Keratinocyte (primary cell): ENCODE results near the gene UCN2. TPM values are rescaled to one million over a fixed set of nuclear protein-coding genes. Genes with fewer than 3 reads are reported as not detected.

Experiments used
- DNase-seq: peaks from one replicate; pipeline ENCODE4 v3.0.0-alpha.2; 2011; ENCODE audit warnings: low read depth, missing footprints, low spot score
- FAIRE-seq: peaks from 2 replicates; lab custom pipeline; 2011; peaks lifted over from hg19 to GRCh38; lab: Jason Lieb, UNC
- H2AFZ ChIP-seq: 2 replicates; pipeline ENCODE4 v1.6.0; 2012; ENCODE audit warnings: low read length, control low read depth, inconsistent platforms; ENCODE audit not compliant: control insufficient read depth
- H3K27ac ChIP-seq: 2 replicates; pipeline ENCODE4 v1.5.1; 2011; ENCODE audit warnings: low read length; ENCODE audit not compliant: control insufficient read depth, insufficient read depth
- H3K27me3 ChIP-seq: 3 replicates; pipeline ENCODE4 v1.6.0; 2011; ENCODE audit warnings: low read length; ENCODE audit not compliant: control insufficient read depth, insufficient read depth; ENCODE audit errors: extremely low read depth
- H3K36me3 ChIP-seq, 2 experiments: 2 replicates in 1 of 2; 3 replicates in 1 of 2; pipeline ENCODE4 v1.5.1; 2011; ENCODE audit warnings: low read length in 2 of 2, mild to moderate bottlenecking in 1 of 2; ENCODE audit not compliant: control insufficient read depth in 2 of 2, insufficient read depth in 2 of 2; ENCODE audit errors: extremely low read depth in 1 of 2
- H3K4me1 ChIP-seq: 3 replicates; pipeline ENCODE4 v1.5.1; 2011; ENCODE audit warnings: low read length; ENCODE audit not compliant: control insufficient read depth, insufficient read depth; ENCODE audit errors: extremely low read depth
- H3K4me2 ChIP-seq: 3 replicates; pipeline ENCODE4 v1.6.0; 2011; ENCODE audit warnings: low read depth, low read length; ENCODE audit not compliant: control insufficient read depth, insufficient read depth; ENCODE audit errors: extremely low read depth
- H3K4me3 ChIP-seq, 3 experiments: fragments of 200-600 bp in 1 of 3; sonication (generic) in 1 of 3; 2 replicates in 2 of 3; 3 replicates in 1 of 3; pipeline ENCODE4 v1.5.1; 2011 to 2016; ENCODE audit warnings: low read length in 3 of 3, mild to moderate bottlenecking in 3 of 3, control low read depth in 2 of 3, inconsistent platforms in 1 of 3, low read depth in 1 of 3, mixed read lengths in 1 of 3, mixed run types in 1 of 3, moderate library complexity in 1 of 3; ENCODE audit not compliant: control insufficient read depth in 2 of 3, insufficient read depth in 2 of 3; ENCODE audit errors: extremely low read depth in 1 of 3
- H3K79me2 ChIP-seq: 2 replicates; pipeline ENCODE4 v1.6.0; 2012; ENCODE audit warnings: low read length; ENCODE audit not compliant: control insufficient read depth, insufficient read depth
- H3K9ac ChIP-seq: 3 replicates; pipeline ENCODE4 v1.6.0; 2011; ENCODE audit warnings: low read length; ENCODE audit not compliant: control insufficient read depth, insufficient read depth; ENCODE audit errors: extremely low read depth
- H3K9me1 ChIP-seq: 3 replicates; pipeline ENCODE4 v1.6.0; 2011; ENCODE audit warnings: low read length; ENCODE audit not compliant: control insufficient read depth, insufficient read depth; ENCODE audit errors: extremely low read depth
- H3K9me3 ChIP-seq: 2 replicates; pipeline ENCODE4 v1.5.1; 2012; ENCODE audit warnings: low read depth, low read length; ENCODE audit not compliant: control insufficient read depth
- H4K20me1 ChIP-seq: 3 replicates; pipeline ENCODE4 v1.6.0; 2011; ENCODE audit warnings: low read length; ENCODE audit not compliant: control insufficient read depth, insufficient read depth; ENCODE audit errors: extremely low read depth
- EZH2 ChIP-seq: IDR thresholded peaks from one replicate; pipeline ENCODE4 v1.6.1; 2012; ENCODE audit warnings: inconsistent platforms, mild to moderate bottlenecking, low read length, moderate library complexity
- dilution Hi-C: fragments of 300-500 bp; cut with MboI; formaldehyde crosslinking; loops from one replicate; pipeline ENCODE4 v1.7.0; 2020; ENCODE audit warnings: low sequenced_read_pairs; ENCODE audit not compliant: extremely low pct_ligation_motif_present
- polyA plus RNA-seq, 5 experiments: library from polyadenylated mRNA; depleted of rRNA in 3 of 5; stranded (reverse) in 3 of 5; stranded (forward) in 1 of 5; unstranded in 1 of 5; fragments of >200 nt; gene quantifications; 1 replicate in 1 of 5; 2 replicates in 3 of 5; 3 replicates in 1 of 5; pipeline versions ENCODE4 v1.2.1 to v1.2.3, GENCODE V29; 2011 to 2012; ENCODE audit warnings: missing spikeins in 2 of 5, low read depth in 1 of 5, low replicate concordance in 1 of 5
- TF ChIP-seq, protein P1 (sequence below), 3 experiments: IDR thresholded peaks in 1 of 3; conservative IDR thresholded peaks in 1 of 3; optimal IDR thresholded peaks in 1 of 3; 2 replicates in 2 of 3; 3 replicates in 1 of 3; pipeline versions ENCODE3 to v1.5.1; 2011; ENCODE audit warnings: low read length in 3 of 3, mild to moderate bottlenecking in 3 of 3, moderate library complexity in 2 of 3, control low read depth in 1 of 3, inconsistent platforms in 1 of 3; ENCODE audit not compliant: insufficient read depth in 2 of 3; ENCODE audit errors: extremely low read depth in 1 of 3

UCN2 gene
- polyA plus RNA-seq, 1 donor (not counting 4 experiments of a cell fraction or from before 2014, with no cell fraction given) = 5.7 TPM

DNA sequence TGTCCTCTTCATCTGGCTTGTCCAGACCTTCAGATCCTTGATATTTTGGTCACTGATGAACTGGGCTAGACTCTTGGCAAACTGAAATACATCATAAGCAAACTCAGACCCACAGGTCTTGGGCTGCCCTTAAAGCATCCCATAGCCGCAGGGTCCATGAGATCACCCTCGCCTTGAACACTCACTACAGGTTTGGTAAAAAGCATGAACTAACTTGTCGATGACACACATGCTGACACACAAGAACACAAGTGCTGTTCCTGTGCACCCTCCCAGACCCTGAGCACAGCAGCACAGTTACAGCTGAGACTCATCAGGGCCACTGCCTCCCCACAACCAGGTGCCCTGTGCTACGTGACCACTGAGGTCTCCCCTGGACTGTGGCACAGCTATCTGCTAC is 28.0 kb downstream of the UCN2 start:
- Histone ChIP-seq H3K4me3 (no peak overlapping the region), H3K4me1 (peaks cover 11% of the 10 kb centered on the region), H3K4me2 (peak overlapping the region; percentile 23), H2AFZ (no peak overlapping the region), H3K9me3 (no peaks in the 10 kb centered on the region), H3K27me3 (no peaks in the 10 kb centered on the region), H3K9ac (no peak overlapping the region), H4K20me1 (no peaks in the 10 kb centered on the region), H3K27ac (peak overlapping the region; percentile 51), H3K9me1 (no peaks in the 10 kb centered on the region), H3K79me2 (no peaks in the 10 kb centered on the region), H3K36me3 (peaks cover 24 to 30% of the 10 kb centered on the region in 2 experiments)
- TF ChIP-seq, protein P1, sequence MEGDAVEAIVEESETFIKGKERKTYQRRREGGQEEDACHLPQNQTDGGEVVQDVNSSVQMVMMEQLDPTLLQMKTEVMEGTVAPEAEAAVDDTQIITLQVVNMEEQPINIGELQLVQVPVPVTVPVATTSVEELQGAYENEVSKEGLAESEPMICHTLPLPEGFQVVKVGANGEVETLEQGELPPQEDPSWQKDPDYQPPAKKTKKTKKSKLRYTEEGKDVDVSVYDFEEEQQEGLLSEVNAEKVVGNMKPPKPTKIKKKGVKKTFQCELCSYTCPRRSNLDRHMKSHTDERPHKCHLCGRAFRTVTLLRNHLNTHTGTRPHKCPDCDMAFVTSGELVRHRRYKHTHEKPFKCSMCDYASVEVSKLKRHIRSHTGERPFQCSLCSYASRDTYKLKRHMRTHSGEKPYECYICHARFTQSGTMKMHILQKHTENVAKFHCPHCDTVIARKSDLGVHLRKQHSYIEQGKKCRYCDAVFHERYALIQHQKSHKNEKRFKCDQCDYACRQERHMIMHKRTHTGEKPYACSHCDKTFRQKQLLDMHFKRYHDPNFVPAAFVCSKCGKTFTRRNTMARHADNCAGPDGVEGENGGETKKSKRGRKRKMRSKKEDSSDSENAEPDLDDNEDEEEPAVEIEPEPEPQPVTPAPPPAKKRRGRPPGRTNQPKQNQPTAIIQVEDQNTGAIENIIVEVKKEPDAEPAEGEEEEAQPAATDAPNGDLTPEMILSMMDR (optimal IDR thresholded peaks at IDR 0.05 in 1 of 3, IDR thresholded peaks at IDR 0.05 in 1 of 3, conservative IDR thresholded peaks at IDR 0.05 in 1 of 3; ENCODE audit: extremely low read depth in 1 of 3, insufficient read depth in 2 of 3, low read length in 3 of 3) = no peak
- TF ChIP-seq EZH2 = no peak
- dilution Hi-C loops = no loop called here
- FAIRE-seq = peak; percentile 98
- DNase-seq = peak; percentile 99

DNA sequence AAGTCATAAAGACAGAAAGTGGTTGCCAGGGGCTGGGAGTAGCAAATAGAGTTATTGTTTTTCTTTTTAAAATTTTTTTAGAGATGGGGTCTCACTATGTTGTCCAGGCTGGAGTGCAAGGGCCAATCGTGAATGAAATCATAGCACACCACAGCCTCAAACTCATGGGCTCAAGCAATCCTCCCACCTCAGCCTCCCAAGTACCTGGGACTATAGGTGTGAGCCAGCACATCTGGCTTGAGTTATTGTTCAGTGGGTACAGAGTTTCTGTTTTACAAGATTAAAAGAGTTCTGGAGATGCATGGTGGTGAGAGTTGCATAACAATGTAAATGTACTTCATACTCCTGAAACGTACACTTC is 30.6 kb downstream of the UCN2 start:
- dilution Hi-C loops = no loop called here
- H3K27me3 ChIP-seq = no peaks in the 10 kb centered on the region
- no peaks in the 10 kb centered on the region for H3K9me1 ChIP-seq
- H3K9ac ChIP-seq = no peak overlapping the region
- H3K4me1 ChIP-seq = peaks cover 11% of the 10 kb centered on the region
- H3K36me3 ChIP-seq = peaks cover 25 to 27% of the 10 kb centered on the region in 2 experiments
- TF ChIP-seq, protein P1 (optimal IDR thresholded peaks at IDR 0.05 in 1 of 3, IDR thresholded peaks at IDR 0.05 in 1 of 3, conservative IDR thresholded peaks at IDR 0.05 in 1 of 3; ENCODE audit: extremely low read depth in 1 of 3, insufficient read depth in 2 of 3, low read length in 3 of 3) = no peak
- no peak for TF ChIP-seq EZH2
- FAIRE-seq (no peak), DNase-seq (no peak)
- H3K4me2 ChIP-seq = no peak overlapping the region
- no peak overlapping the region for H3K27ac ChIP-seq
- no peaks in the 10 kb centered on the region for H4K20me1 ChIP-seq
- no peaks in the 10 kb centered on the region for H3K9me3 ChIP-seq
- H3K79me2 ChIP-seq = no peaks in the 10 kb centered on the region
- no peak overlapping the region for H3K4me3 ChIP-seq
- H2AFZ ChIP-seq = no peak overlapping the region
